ENCODE results near the gene ARVCF.

DNA sequence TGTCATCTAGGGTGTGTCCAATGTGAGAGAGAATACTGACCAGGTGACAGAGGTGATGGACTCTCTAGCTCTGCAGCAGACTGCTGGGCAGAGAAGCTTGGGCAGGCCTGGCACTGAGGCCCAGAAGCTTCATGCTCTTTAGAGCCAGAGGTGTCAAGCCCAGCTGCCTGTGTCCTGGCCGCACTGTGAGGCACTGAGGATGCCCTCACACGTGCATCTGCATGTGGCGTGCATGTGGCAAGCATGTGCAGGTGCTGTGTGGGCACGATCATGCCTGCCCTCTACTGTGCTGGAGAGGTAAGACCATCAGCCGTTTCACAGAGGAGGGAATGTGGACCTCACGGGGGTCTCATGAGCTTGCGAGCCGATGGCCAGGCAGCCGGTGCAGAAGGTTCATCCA lies 59.2 kb downstream of the ARVCF start:
- TF ChIP-seq POLR2AphosphoS5 (IDR thresholded peaks at IDR 0.05), result no peak
- TF ChIP-seq, protein P1, sequence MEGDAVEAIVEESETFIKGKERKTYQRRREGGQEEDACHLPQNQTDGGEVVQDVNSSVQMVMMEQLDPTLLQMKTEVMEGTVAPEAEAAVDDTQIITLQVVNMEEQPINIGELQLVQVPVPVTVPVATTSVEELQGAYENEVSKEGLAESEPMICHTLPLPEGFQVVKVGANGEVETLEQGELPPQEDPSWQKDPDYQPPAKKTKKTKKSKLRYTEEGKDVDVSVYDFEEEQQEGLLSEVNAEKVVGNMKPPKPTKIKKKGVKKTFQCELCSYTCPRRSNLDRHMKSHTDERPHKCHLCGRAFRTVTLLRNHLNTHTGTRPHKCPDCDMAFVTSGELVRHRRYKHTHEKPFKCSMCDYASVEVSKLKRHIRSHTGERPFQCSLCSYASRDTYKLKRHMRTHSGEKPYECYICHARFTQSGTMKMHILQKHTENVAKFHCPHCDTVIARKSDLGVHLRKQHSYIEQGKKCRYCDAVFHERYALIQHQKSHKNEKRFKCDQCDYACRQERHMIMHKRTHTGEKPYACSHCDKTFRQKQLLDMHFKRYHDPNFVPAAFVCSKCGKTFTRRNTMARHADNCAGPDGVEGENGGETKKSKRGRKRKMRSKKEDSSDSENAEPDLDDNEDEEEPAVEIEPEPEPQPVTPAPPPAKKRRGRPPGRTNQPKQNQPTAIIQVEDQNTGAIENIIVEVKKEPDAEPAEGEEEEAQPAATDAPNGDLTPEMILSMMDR (IDR thresholded peaks at IDR 0.05), result no peak
